ENCODE measurements around the gene POU2AF2. TPM values are rescaled to one million over a fixed set of nuclear protein-coding genes. Genes with fewer than 3 reads are reported as not detected.
"Not testable (repeated sequence)": the region's sequence is repeated elsewhere in the genome, so short reads cannot be mapped to it uniquely, and the experiment has no call there.

The POU2AF2 gene
- total and polyA plus RNA-seq, 2 experiments from 2014 or later: 0.89 TPM; not detected in 1

DNA sequence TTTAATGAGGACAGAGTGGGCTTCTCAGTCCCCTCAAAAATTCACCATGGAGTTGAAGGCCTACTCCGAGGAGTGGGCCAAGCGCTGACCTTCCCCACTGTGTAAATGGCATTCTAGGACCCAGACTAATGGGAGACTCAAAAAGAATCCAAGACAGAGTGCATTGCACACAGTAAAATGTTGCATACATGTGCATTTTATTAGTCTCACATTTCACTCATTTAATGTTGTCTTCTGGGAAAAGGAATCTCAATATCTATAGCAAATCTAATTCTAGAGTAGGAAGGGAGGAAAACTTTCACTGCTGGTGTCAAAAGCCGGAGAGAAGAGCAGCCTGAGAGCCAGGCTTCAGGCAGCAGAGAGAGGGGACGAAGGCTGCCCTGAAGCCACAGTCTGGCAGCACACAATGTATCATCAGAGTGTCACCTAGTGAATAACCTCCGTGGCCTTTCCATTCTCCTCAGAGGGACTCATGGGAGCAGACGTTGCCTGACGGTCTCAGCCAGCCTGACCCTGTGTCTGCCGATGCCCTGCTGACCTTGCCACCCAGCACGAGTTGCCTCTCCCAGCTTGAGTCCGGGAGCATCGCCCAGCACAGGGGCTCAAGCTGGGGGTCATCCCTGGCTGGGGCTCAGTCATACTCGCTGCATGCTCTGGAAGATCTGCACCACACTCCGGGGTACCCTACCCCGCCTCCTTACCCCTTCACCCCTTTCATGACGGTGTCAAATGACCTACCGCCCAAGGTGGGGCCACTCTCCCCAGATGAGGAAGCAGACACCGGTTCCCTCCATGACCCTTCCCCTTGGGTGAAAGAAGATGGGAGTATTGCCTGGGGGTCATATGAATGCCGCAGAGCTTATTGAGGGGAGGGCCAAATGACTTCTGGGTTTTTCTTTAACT lies 39.9 kb downstream of the POU2AF2 start:
- no peaks in the 10 kb centered on the region for H3K9me2 ChIP-seq (replicated peaks; ENCODE audit: insufficient read depth)
- H3K4me1 ChIP-seq (ENCODE audit: insufficient read depth): peaks cover 5% of the 10 kb centered on the region
- WGBS (ENCODE audit: low lambda C conversion rate, missing lambda C conversion rate): 79% methylated on average over 18 of the region's 18 CpGs
- H3K27ac ChIP-seq: no peak overlapping the region
- H3K4me3 ChIP-seq: no peak overlapping the region
- TF ChIP-seq, protein P1, sequence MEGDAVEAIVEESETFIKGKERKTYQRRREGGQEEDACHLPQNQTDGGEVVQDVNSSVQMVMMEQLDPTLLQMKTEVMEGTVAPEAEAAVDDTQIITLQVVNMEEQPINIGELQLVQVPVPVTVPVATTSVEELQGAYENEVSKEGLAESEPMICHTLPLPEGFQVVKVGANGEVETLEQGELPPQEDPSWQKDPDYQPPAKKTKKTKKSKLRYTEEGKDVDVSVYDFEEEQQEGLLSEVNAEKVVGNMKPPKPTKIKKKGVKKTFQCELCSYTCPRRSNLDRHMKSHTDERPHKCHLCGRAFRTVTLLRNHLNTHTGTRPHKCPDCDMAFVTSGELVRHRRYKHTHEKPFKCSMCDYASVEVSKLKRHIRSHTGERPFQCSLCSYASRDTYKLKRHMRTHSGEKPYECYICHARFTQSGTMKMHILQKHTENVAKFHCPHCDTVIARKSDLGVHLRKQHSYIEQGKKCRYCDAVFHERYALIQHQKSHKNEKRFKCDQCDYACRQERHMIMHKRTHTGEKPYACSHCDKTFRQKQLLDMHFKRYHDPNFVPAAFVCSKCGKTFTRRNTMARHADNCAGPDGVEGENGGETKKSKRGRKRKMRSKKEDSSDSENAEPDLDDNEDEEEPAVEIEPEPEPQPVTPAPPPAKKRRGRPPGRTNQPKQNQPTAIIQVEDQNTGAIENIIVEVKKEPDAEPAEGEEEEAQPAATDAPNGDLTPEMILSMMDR (IDR thresholded peaks at IDR 0.05; ENCODE audit: poor library complexity): no peak
- TF ChIP-seq EZH2phosphoT487 (IDR thresholded peaks at IDR 0.05; ENCODE audit: low read depth, severe bottlenecking, unreplicated experiment): no peak
- no peaks in the 10 kb centered on the region for H3K9me3 ChIP-seq (ENCODE audit: low read depth)
- no peak for DNase-seq (ENCODE audit: low spot score)
- no peaks in the 10 kb centered on the region for H4K20me1 ChIP-seq (ENCODE audit: insufficient read depth, poor library complexity, severe bottlenecking)
- H3K79me2 ChIP-seq: no peaks in the 10 kb centered on the region
- no peak overlapping the region for H3K4me2 ChIP-seq
- no peak overlapping the region for H2AFZ ChIP-seq
- no peaks in the 10 kb centered on the region for H3K27me3 ChIP-seq
- H3K36me3 ChIP-seq (replicated peaks; ENCODE audit: insufficient read depth, low read depth): no peaks in the 10 kb centered on the region

DNA sequence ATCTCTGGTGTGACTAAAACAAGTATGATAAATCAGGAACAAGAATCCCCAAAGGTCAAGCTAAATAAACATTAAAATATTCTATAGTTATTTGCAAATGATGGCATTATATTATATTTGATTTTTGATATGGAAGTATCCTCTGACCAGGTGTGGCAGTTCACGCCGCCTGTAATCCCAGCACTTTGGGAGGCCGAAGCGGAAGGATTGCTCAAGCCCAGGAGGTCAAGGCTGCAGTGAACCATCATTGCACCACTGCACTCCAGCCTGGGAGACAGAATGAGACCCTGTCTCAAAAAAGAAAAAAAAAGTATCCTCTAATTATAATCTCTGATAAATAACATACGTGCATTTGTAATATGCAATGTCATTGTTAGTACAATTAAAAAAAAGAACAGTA lies 46.2 kb downstream of the POU2AF2 start:
- WGBS (ENCODE audit: low lambda C conversion rate, missing lambda C conversion rate): 93% methylated on average over 5 of the region's 5 CpGs
- H4K20me1 ChIP-seq (ENCODE audit: insufficient read depth, poor library complexity, severe bottlenecking): no peaks in the 10 kb centered on the region
- no peak for DNase-seq (ENCODE audit: low spot score)
- no peak overlapping the region for H3K4me2 ChIP-seq
- no peaks in the 10 kb centered on the region for H3K36me3 ChIP-seq (replicated peaks; ENCODE audit: insufficient read depth, low read depth)
- no peaks in the 10 kb centered on the region for H3K4me1 ChIP-seq (ENCODE audit: insufficient read depth)
- H3K9me2 ChIP-seq (replicated peaks; ENCODE audit: insufficient read depth): no peaks in the 10 kb centered on the region
- TF ChIP-seq EZH2phosphoT487 (IDR thresholded peaks at IDR 0.05; ENCODE audit: low read depth, severe bottlenecking, unreplicated experiment): no peak
- TF ChIP-seq EZH2 (IDR thresholded peaks at IDR 0.05; ENCODE audit: borderline replicate concordance): no peak
- TF ChIP-seq, protein P1 (IDR thresholded peaks at IDR 0.05; ENCODE audit: poor library complexity): no peak
- no peaks in the 10 kb centered on the region for H3K27me3 ChIP-seq
- no peak overlapping the region for H3K27ac ChIP-seq
- no peak overlapping the region for H3K4me3 ChIP-seq
- H3K79me2 ChIP-seq: no peaks in the 10 kb centered on the region
- no peak overlapping the region for H2AFZ ChIP-seq
- no peaks in the 10 kb centered on the region for H3K9me3 ChIP-seq (ENCODE audit: low read depth)

DNA sequence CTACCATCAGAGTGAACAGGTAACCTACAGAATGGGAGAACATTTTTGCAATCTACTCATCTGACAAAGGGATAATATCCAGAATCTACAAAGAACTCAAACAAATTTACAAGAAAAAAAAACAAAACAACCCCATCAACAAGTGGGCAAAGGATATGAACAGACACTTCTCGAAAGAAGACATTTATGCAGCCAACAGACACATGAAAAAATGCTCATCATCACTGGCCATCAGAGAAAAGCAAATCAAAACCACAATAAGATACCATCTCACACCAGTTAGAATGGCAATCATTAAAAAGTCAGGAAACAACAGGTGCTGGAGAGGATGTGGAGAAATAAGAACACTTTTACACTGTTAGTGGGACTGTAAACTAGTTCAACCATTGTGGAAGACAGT lies 46.9 kb downstream of the POU2AF2 start:
- H3K4me1 ChIP-seq (ENCODE audit: insufficient read depth); H3K79me2 ChIP-seq; DNase-seq (ENCODE audit: low spot score); H4K20me1 ChIP-seq (ENCODE audit: insufficient read depth, poor library complexity, severe bottlenecking); H3K27me3 ChIP-seq; H3K4me2 ChIP-seq; H2AFZ ChIP-seq; H3K9me3 ChIP-seq (ENCODE audit: low read depth); H3K36me3 ChIP-seq (replicated peaks; ENCODE audit: insufficient read depth, low read depth); H3K9me2 ChIP-seq (replicated peaks; ENCODE audit: insufficient read depth); H3K27ac ChIP-seq; H3K4me3 ChIP-seq: not testable (repeated sequence)
- WGBS (ENCODE audit: low lambda C conversion rate, missing lambda C conversion rate): 77% methylated on average over 1 of the region's 1 CpG

DNA sequence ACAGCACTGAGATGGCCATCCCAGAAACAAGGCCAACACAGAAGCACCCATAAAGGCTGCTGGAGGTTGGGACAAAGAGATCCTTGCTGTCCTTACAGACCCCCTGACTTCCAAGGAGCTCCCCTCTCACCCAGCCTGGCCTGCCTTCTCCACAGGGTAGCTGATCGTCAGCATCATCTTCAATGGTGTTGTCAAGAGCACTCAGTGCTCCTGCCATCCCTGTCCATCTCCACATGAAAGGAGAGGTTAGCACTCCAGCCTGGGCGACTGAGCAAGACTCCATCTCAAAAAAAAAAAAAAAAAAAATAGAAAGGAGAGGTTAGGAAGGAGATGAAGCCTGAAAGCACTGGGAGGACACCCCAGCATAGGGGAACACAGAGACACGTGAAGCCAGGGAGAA lies 50.7 kb downstream of the POU2AF2 start:
- H3K4me3 ChIP-seq: no peak overlapping the region
- H3K27ac ChIP-seq: no peak overlapping the region
- H3K9me3 ChIP-seq (ENCODE audit: low read depth): no peaks in the 10 kb centered on the region

More for the DNA sequence above, 50.7 kb downstream of the POU2AF2 start:
- peaks cover 6% of the 10 kb centered on the region for H3K4me1 ChIP-seq (ENCODE audit: insufficient read depth)
- WGBS (ENCODE audit: low lambda C conversion rate, missing lambda C conversion rate): 90% methylated on average over 3 of the region's 3 CpGs
- H3K9me2 ChIP-seq (replicated peaks; ENCODE audit: insufficient read depth): no peaks in the 10 kb centered on the region
- H4K20me1 ChIP-seq (ENCODE audit: insufficient read depth, poor library complexity, severe bottlenecking): no peaks in the 10 kb centered on the region
- DNase-seq (ENCODE audit: low spot score): no peak
- H3K27me3 ChIP-seq: peaks cover 7% of the 10 kb centered on the region
- TF ChIP-seq EZH2phosphoT487 (IDR thresholded peaks at IDR 0.05; ENCODE audit: low read depth, severe bottlenecking, unreplicated experiment): no peak
- TF ChIP-seq, protein P1 (IDR thresholded peaks at IDR 0.05; ENCODE audit: poor library complexity): no peak
- H3K4me2 ChIP-seq: no peak overlapping the region
- H2AFZ ChIP-seq: no peak overlapping the region
- H3K79me2 ChIP-seq: no peaks in the 10 kb centered on the region
- H3K36me3 ChIP-seq (replicated peaks; ENCODE audit: insufficient read depth, low read depth): no peaks in the 10 kb centered on the region

Data from hepatocyte (in vitro differentiated cells).